GM20000 (cell line): ENCODE data around the gene MYOT.
A peak's percentile ranks its signal among the peaks of the same experiment; 100 is the strongest.

Experiments
- DNase-seq: peaks from one replicate; pipeline ENCODE4 v3.0.0; 2012; ENCODE audit warnings: low spot score
- CTCF ChIP-seq: IDR thresholded peaks from 2 replicates; pipeline ENCODE4 v1.5.1; 2012; ENCODE audit warnings: mild to moderate bottlenecking, control low read depth; ENCODE audit errors: extremely low read depth, missing control alignments

The MYOT gene

GRCh38 chr5:137867664-137868063, at the start of gene MYOT:
TSS of gene MYOT (plus strand) at chr5:137867860. CDS start at chr5:137870652, 2,792 bp downstream.
- DNase-seq: no peak
- no peak for TF ChIP-seq CTCF

- no peak for DNase-seq
Measured at GRCh38 chr5:137819766-137820165, 47.9 kb upstream of the MYOT start.

GRCh38 chr5:137822158-137822764, 45.4 kb upstream of the MYOT start:
- peak; percentile 10 for TF ChIP-seq CTCF
- DNase-seq: peak; percentile 40

More at GRCh38 chr5:137819766-137820165, 47.9 kb upstream of the MYOT start:
- TF ChIP-seq CTCF: no peak

GRCh38 chr5:137822984-137823383, 44.7 kb upstream of the MYOT start:
- TF ChIP-seq CTCF: no peak
- no peak for DNase-seq

- DNase-seq: no peak
- no peak for TF ChIP-seq CTCF
Measured at GRCh38 chr5:137825165-137825564, 42.5 kb upstream of the MYOT start.

GRCh38 chr5:137826067-137826466, 41.6 kb upstream of the MYOT start:
- no peak for DNase-seq
- TF ChIP-seq CTCF: no peak

- no peak for TF ChIP-seq CTCF
- no peak for DNase-seq
Measured at GRCh38 chr5:137828180-137828579, 39.5 kb upstream of the MYOT start.
